ENCODE results near the gene IFNGR1.
"Not testable (repeated sequence)": the region's sequence is repeated elsewhere in the genome, so short reads cannot be mapped to it uniquely, and the experiment has no call there.

IFNGR1 gene

DNA sequence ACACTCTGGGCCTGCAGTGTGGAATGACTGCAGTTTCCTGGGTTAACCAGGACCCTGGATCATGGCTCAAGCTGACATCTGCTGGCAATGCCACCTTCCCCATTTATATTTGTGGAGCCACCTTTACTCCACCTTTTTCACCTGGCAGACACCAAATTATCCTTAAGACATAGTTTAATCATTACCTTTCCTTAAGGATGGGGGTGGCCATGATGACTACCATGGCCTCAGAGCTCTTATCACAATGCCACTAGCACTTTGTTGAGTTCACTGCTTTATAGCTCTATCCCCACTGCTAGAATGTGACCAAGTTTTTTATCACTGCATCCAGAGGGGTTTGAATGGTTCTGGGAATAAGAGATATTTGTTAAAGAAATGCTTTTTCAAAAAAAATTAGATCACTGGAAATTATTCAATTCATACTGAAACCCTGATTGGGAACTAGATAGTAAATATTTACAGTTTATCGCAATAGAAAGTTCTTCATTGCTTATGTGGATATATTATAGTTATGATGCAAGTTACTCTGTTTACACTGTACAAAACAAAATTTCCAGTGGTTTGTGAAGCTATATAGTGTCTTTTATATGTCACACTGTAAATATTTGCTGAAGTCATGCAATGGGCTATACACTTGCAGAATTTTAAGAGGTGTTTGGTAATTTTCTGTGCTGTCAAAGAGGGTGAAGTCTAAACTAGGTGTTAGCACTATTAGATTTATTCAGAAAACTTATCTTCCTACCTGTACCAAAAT, 37.3 kb upstream of the IFNGR1 start:
- no peaks in the 10 kb centered on the region for H3K36me3 ChIP-seq (ENCODE audit: control insufficient read depth, insufficient read depth, low read length)
- no peak overlapping the region for H3K4me3 ChIP-seq (ENCODE audit: insufficient read depth, low read depth, low read length)
- no peaks in the 10 kb centered on the region for H3K9me3 ChIP-seq (ENCODE audit: control insufficient read depth, low read length)
- H3K4me1 ChIP-seq (ENCODE audit: control insufficient read depth, insufficient read depth, low read length), result no peaks in the 10 kb centered on the region
- no CpG with 5 or more reads among the region's 1 CpG for WGBS, 2 experiments
- no peak overlapping the region for H3K27ac ChIP-seq (ENCODE audit: insufficient read depth, low read depth, low read length, poor library complexity, severe bottlenecking)
- H3K27me3 ChIP-seq (ENCODE audit: control insufficient read depth, insufficient read depth, low read length, poor library complexity, severe bottlenecking), result no peaks in the 10 kb centered on the region

DNA sequence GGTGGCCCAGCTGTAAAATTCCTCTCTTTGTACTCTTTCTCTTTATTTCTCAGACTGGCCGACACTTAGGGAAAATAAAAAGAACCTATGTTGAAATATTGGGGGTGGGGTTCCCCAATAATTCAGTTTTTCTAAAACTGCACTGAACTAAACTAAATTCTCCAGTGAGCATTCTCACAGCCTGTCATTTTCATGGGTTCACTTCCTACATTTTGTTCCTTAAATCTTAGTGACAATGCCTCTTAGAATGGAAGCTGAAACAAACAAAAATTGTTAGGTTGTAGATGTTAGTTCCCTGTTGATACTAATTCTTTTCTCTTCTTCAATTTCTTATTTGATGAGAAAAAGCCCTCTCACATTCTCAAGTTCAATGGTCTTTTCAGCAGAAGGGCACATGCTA, 35.8 kb upstream of the IFNGR1 start:
- Histone ChIP-seq H3K27ac (ENCODE audit: insufficient read depth, low read depth, low read length, poor library complexity, severe bottlenecking) (no peak overlapping the region), H3K36me3 (ENCODE audit: control insufficient read depth, insufficient read depth, low read length) (no peaks in the 10 kb centered on the region), H3K4me3 (ENCODE audit: insufficient read depth, low read depth, low read length) (no peak overlapping the region), H3K27me3 (ENCODE audit: control insufficient read depth, insufficient read depth, low read length, poor library complexity, severe bottlenecking) (no peaks in the 10 kb centered on the region), H3K4me1 (ENCODE audit: control insufficient read depth, insufficient read depth, low read length) (no peaks in the 10 kb centered on the region), H3K9me3 (ENCODE audit: control insufficient read depth, low read length) (no peaks in the 10 kb centered on the region)
- WGBS, 2 experiments, result no CpG with 5 or more reads among the region's 1 CpG

DNA sequence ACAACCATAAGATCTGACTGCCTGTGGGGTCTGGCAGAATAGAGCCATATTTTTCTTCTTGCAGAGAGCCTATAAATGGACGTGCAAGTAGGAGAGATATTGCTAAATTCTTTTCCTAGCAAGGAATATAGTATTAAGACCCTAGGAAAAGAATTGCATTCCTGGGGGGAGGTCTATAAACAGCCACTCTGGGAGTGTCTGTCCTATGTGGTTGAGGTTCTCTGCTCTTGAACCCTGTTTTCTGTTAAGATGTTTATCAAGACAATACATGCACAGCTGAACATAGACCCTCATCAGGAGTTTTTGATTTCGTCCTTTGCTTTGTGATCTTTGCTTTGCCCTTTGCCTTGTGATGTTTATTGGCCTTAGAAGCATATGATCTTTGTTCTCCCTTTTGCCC, 35.2 kb upstream of the IFNGR1 start:
- H3K4me1 ChIP-seq (ENCODE audit: control insufficient read depth, insufficient read depth, low read length); H3K27me3 ChIP-seq (ENCODE audit: control insufficient read depth, insufficient read depth, low read length, poor library complexity, severe bottlenecking); H3K27ac ChIP-seq (ENCODE audit: insufficient read depth, low read depth, low read length, poor library complexity, severe bottlenecking); H3K9me3 ChIP-seq (ENCODE audit: control insufficient read depth, low read length); H3K36me3 ChIP-seq (ENCODE audit: control insufficient read depth, insufficient read depth, low read length); H3K4me3 ChIP-seq (ENCODE audit: insufficient read depth, low read depth, low read length): not testable (repeated sequence)
- 61 to 84% methylated on average over 2 of the region's 2 CpGs for WGBS, 2 experiments

DNA sequence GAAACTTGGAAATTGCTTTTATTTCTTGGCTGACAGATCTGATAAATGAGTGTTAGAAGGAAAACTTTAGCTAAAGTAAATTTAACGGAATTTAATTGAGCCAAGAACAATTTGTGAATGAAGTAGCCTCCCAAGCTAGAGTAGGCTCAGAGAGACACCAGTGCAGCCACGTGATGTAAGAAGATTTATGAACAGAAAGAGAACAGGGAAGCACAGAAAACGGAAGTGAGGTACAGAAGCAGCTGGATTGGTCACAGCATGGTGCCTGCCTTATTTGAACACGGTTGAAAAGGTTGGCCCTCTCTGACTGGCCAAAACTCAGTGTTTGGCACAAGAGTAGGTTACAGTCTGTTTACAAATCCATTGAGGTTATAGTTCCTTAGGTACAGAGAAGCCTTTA, 29.5 kb upstream of the IFNGR1 start:
- Histone ChIP-seq H3K27ac (ENCODE audit: insufficient read depth, low read depth, low read length, poor library complexity, severe bottlenecking) (no peak overlapping the region), H3K4me1 (ENCODE audit: control insufficient read depth, insufficient read depth, low read length) (no peaks in the 10 kb centered on the region), H3K9me3 (ENCODE audit: control insufficient read depth, low read length) (no peaks in the 10 kb centered on the region), H3K27me3 (ENCODE audit: control insufficient read depth, insufficient read depth, low read length, poor library complexity, severe bottlenecking) (no peaks in the 10 kb centered on the region), H3K36me3 (ENCODE audit: control insufficient read depth, insufficient read depth, low read length) (no peaks in the 10 kb centered on the region), H3K4me3 (ENCODE audit: insufficient read depth, low read depth, low read length) (no peak overlapping the region)
- 83 to 87% methylated on average over 4 of the region's 4 CpGs for WGBS, 2 experiments

DNA sequence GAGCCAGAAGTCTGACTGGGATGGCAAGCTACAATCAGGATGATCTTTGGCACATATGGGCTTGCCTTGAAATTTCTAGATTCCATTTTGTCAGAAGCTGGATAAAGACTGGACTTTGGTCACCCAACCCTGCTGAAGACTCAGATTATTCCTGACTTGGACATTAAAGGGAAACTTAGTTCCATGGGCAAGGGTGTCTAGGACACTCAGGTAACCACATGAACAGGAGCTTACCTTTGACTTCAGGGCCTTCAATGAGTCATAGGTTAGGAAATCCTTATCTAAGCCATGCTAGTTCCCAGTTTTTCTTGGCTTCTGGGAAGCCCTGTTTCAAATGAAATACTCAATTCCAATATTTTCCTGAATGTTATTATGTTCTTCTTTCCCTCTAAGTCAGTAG, 28.5 kb upstream of the IFNGR1 start:
- H3K27me3 ChIP-seq (ENCODE audit: control insufficient read depth, insufficient read depth, low read length, poor library complexity, severe bottlenecking), result no peaks in the 10 kb centered on the region
- H3K4me1 ChIP-seq (ENCODE audit: control insufficient read depth, insufficient read depth, low read length), result no peaks in the 10 kb centered on the region
- no peaks in the 10 kb centered on the region for H3K36me3 ChIP-seq (ENCODE audit: control insufficient read depth, insufficient read depth, low read length)
- no peak overlapping the region for H3K4me3 ChIP-seq (ENCODE audit: insufficient read depth, low read depth, low read length)
- no peaks in the 10 kb centered on the region for H3K9me3 ChIP-seq (ENCODE audit: control insufficient read depth, low read length)
- no peak overlapping the region for H3K27ac ChIP-seq (ENCODE audit: insufficient read depth, low read depth, low read length, poor library complexity, severe bottlenecking)

DNA sequence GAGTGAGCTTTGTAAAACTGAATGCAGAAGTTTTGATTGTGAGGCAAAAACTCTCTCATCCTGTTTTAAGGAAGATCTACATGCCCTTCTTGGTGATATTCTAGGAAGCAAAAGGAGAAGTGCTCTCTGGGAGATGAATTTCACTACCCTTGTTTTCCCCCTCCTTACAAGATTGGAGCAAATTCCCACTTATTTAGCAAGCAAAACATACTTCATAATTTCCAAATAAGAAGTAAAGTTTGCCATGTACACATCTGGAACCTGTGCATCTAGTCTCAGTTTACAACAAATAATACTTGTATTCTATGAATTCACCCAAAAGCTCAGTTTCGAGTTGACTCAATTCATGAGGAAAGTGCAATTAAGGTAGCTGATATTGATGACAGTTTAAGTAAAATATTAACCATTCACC, 27.6 kb upstream of the IFNGR1 start:
- Histone ChIP-seq H3K27ac (ENCODE audit: insufficient read depth, low read depth, low read length, poor library complexity, severe bottlenecking) (no peak overlapping the region), H3K4me3 (ENCODE audit: insufficient read depth, low read depth, low read length) (no peak overlapping the region), H3K9me3 (ENCODE audit: control insufficient read depth, low read length) (no peaks in the 10 kb centered on the region), H3K36me3 (ENCODE audit: control insufficient read depth, insufficient read depth, low read length) (no peaks in the 10 kb centered on the region), H3K4me1 (ENCODE audit: control insufficient read depth, insufficient read depth, low read length) (no peaks in the 10 kb centered on the region), H3K27me3 (ENCODE audit: control insufficient read depth, insufficient read depth, low read length, poor library complexity, severe bottlenecking) (no peaks in the 10 kb centered on the region)
- 100% methylated on average over 1 of the region's 1 CpG; no CpG with 5 or more reads in 1 of the 2 experiments for WGBS, 2 experiments

DNA sequence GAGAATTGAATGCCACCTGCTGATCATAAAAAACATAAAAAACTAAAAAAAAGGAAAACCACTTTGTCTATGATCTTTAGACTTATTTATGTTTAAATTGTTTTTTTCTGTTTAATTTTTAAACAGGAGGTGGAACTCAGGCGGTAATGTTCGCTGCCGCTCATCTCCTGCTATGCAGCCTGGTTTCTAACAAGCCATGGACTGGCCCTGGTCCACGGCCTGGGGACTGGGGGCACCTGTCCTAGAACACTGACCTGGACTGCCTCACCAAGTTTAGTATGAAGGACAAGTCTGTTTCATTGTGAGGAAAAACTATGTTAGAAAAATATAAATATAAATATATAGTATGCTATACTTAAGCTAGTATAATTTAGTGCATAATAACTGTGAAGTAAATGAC, 27.0 kb upstream of the IFNGR1 start:
- H3K27ac ChIP-seq (ENCODE audit: insufficient read depth, low read depth, low read length, poor library complexity, severe bottlenecking), result no peak overlapping the region
- no peak overlapping the region for H3K4me3 ChIP-seq (ENCODE audit: insufficient read depth, low read depth, low read length)
- no peaks in the 10 kb centered on the region for H3K9me3 ChIP-seq (ENCODE audit: control insufficient read depth, low read length)
- H3K36me3 ChIP-seq (ENCODE audit: control insufficient read depth, insufficient read depth, low read length), result no peaks in the 10 kb centered on the region
- no peaks in the 10 kb centered on the region for H3K4me1 ChIP-seq (ENCODE audit: control insufficient read depth, insufficient read depth, low read length)
- no peaks in the 10 kb centered on the region for H3K27me3 ChIP-seq (ENCODE audit: control insufficient read depth, insufficient read depth, low read length, poor library complexity, severe bottlenecking)
- 92 to 97% methylated on average over 4 of the region's 4 CpGs for WGBS, 2 experiments

DNA sequence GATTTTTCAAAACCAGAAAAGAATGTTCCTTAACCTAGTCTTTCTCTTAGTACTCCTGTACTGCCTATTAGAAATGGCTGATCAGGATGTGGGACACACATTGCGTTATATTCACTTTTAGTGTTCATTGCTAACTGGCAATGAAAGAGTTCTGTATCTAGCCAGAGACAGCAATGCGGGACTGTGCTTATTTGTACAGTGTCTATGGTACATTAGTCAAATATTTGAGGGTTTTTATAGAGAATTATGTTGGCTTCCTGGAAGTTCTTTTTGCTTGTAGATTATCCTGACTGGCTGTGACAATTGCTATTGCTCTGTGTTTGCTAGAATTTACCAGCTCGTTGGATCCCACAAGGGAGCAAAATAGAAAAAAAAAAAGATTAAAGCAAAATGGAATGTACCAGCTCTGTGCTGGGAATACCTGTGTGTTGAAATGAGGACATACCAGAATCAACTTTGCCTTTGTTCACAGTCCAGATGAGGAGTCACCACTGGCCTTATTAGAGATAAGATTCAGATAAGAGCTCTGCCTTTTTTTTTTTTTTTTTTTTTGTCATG, 22.4 kb upstream of the IFNGR1 start:
- Histone ChIP-seq H3K36me3 (ENCODE audit: control insufficient read depth, insufficient read depth, low read length) (no peaks in the 10 kb centered on the region), H3K27ac (ENCODE audit: insufficient read depth, low read depth, low read length, poor library complexity, severe bottlenecking) (no peak overlapping the region), H3K9me3 (ENCODE audit: control insufficient read depth, low read length) (no peaks in the 10 kb centered on the region), H3K27me3 (ENCODE audit: control insufficient read depth, insufficient read depth, low read length, poor library complexity, severe bottlenecking) (no peaks in the 10 kb centered on the region), H3K4me3 (ENCODE audit: insufficient read depth, low read depth, low read length) (no peak overlapping the region), H3K4me1 (ENCODE audit: control insufficient read depth, insufficient read depth, low read length) (no peaks in the 10 kb centered on the region)
- 90 to 92% methylated on average over 3 of the region's 3 CpGs for WGBS, 2 experiments

DNA sequence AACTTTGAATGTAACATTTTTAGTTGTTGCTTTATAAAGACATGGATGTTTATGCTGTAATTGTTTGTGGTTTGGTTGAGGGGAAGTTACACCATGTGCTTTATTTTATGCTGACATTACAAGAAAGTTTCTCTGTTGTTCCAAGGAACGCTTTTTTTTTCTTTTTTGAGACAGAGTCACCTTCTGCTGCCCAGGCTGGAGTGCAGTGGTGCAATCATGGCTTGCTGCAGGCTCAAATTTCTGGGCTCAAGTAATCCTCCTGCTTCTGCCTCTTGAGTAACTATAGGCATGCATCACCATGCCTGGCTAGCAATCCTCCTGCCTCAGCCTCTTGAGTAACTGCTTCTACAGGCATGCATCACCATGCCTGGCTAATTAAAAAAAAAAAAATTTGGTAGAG, 21.0 kb upstream of the IFNGR1 start:
- Histone ChIP-seq H3K27me3 (ENCODE audit: control insufficient read depth, insufficient read depth, low read length, poor library complexity, severe bottlenecking) (no peaks in the 10 kb centered on the region), H3K36me3 (ENCODE audit: control insufficient read depth, insufficient read depth, low read length) (no peaks in the 10 kb centered on the region), H3K4me3 (ENCODE audit: insufficient read depth, low read depth, low read length) (no peak overlapping the region), H3K27ac (ENCODE audit: insufficient read depth, low read depth, low read length, poor library complexity, severe bottlenecking) (no peak overlapping the region), H3K4me1 (ENCODE audit: control insufficient read depth, insufficient read depth, low read length) (no peaks in the 10 kb centered on the region), H3K9me3 (ENCODE audit: control insufficient read depth, low read length) (no peaks in the 10 kb centered on the region)
- WGBS, 2 experiments, result 88 to 91% methylated on average over 1 of the region's 1 CpG

DNA sequence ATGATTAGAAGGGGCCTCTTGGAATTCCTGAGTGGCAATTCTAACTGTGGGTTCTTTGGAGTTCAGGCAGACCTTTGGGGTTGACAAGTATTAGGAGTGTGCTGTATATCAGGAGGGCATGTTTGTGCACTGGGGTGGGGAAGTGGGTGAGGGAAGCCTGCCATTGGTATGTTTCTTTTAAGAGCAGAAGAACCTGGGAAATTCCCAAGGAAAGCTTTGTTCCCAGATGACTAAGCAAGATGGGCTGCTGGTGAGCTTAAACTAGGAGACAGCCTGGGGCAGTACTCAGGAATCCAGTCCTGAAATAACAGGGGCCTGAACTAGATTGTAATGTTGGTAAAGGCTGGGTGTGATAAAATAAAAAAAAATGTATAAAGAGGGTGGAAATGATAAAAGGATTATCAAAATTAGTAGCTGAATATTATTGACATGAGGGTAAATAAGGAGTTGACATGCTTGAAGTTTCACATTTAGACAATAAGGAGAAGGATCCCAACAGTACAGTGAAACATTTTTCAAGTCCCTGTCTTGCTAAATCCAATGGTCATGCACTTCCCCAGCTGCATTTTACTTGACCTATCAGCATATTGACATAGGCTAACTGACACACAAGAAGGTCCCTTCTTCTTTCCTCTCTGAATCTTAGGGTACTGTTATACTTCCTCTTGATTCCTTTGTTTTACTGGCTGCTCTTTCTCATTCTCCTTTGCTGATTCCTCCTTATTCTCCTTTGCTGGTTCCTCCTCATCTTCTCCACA, 18.4 kb upstream of the IFNGR1 start:
- no peak overlapping the region for H3K27ac ChIP-seq (ENCODE audit: insufficient read depth, low read depth, low read length, poor library complexity, severe bottlenecking)
- H3K9me3 ChIP-seq (ENCODE audit: control insufficient read depth, low read length), result no peaks in the 10 kb centered on the region
- no peak overlapping the region for H3K4me3 ChIP-seq (ENCODE audit: insufficient read depth, low read depth, low read length)
- no peaks in the 10 kb centered on the region for H3K36me3 ChIP-seq (ENCODE audit: control insufficient read depth, insufficient read depth, low read length)
- no peaks in the 10 kb centered on the region for H3K27me3 ChIP-seq (ENCODE audit: control insufficient read depth, insufficient read depth, low read length, poor library complexity, severe bottlenecking)
- no peaks in the 10 kb centered on the region for H3K4me1 ChIP-seq (ENCODE audit: control insufficient read depth, insufficient read depth, low read length)
